C1 segment of cervical spinal cord (tissue), 14 donors: ENCODE results near the gene L3HYPDH.

Source experiments
- DNase-seq, 14 donors: peaks; one replicate each; lab custom pipeline; 2025; lab: John Stamatoyannopoulos, UW

L3HYPDH gene

DNA sequence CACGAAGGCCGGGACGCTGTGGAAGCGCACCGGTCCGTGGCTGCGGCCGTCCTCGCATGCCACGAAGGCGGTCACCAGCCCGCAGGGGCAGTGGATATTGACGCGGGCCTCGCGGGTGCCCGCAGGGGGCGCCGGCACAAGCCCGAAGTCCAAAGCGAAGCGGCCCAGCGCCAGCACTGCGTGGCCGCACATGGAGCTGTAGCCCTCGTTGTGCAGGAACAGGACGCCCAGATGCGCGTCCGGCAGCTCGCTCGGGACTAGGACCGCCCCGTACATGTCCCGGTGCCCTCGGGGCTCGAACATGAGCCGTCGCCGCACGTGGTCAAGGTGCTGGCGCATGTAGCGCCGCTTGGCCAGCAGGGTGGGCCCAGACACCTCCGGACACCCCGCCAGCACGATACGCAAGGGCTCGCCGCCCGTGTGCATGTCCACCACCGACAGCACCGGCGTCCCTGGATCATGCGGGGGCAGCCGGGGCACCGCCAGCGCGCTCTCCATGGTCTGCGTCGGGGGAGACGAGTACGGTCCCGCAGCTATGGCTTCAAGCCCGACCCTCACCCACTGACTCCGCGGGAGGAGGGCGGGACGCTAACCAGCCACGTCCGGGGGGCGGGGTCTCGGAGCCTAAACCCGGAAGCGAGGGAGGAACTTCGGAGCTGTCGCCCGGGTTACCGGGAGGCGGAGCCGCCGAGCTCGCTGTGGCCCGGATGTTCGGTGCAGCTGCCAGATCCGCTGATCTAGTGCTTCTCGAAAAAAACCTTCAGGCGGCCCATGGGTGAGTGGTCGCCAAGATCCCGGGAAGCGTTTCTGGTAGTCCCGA lies at the start of gene L3HYPDH, which contains the start of gene JKAMP:
Gene L3HYPDH (minus strand): TSS at position 590 of the 820 bp plus-strand sequence. CDS start 92 bp downstream, at position 498.
Gene JKAMP (plus strand): TSS at position 699 of the 820 bp plus-strand sequence. CDS start 73 bp downstream, at position 772.
- peak; percentile 55 to 97 (median 94) for DNase-seq

DNA sequence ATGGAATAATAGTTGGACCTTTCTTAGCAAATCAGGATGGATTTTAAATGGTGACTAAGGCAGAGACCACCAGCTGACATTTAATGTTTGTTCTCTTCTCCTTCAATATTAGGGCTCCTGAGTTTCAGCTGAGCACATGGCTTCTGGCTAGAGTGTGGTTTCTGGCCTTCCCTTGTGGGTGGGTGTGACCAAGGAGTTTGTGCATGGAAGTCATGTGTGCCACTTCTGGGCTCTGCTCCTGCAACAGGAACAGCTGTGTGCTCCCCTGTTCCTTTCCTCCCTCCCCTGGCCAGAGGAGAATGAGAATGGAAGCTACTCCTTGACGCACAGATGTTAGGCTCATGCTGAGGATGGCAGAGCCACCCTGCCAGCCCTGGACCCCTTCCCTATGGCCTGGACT lies 48.2 kb upstream of the L3HYPDH start:
- no peak for DNase-seq

DNA sequence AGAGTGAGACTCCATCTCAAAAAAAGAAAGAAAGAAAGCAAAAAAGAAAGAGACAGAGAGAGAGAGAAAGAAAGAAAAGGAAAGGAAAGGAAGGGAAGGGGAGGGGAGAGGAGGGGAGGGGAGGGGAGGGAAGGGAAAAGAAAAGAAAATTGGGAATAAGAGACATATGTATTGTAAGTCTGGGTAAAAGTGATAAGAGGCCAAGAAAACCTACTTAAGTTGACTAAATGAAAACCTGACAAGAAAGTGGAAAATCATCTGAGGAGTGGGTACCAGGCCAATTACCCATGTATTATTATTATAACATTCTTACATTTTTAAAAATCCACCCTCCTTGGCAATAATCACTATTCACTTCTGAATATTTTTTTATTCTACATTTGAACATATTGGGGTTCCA lies 46.1 kb upstream of the L3HYPDH start:
- DNase-seq: no peak

DNA sequence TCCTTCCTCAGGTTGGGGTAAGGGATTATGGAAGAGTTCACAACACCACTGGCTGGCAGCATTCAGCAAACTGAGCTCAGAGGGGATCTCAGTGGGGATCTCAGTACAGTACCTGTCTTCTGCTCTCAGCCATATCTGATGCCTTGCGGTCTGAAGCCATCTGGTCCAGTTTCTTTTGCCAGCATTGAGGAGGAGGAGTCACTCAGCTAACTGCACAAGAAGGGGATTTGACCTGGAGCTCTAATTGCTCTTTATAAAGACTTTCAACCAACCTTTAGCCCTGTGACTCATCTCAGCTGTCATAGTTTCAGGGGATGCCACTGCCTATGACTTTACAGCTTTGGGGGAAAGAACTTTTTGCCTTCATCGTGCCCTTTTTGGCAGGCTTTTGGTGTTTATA lies 45.0 kb upstream of the L3HYPDH start:
- DNase-seq: peak in 1 of 14 donors; percentile 90

DNA sequence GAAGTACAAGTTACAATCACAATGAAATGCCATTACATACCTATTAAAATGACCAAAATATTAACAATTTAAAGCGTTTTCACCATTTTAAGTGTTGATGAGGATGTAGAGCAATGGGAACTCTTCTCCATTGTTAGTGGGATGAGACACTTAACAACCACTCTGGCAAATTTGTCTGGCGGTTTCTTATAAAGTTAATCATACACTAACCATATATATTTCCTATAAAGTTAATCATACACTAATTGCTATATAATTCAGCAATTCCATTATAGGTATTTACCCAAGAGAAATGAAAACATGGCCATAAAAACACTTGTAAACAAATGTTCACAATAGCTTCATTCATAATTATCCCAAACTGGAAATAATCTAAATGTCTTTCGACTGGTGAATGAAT lies 36.0 kb upstream of the L3HYPDH start:
- no peak for DNase-seq

DNA sequence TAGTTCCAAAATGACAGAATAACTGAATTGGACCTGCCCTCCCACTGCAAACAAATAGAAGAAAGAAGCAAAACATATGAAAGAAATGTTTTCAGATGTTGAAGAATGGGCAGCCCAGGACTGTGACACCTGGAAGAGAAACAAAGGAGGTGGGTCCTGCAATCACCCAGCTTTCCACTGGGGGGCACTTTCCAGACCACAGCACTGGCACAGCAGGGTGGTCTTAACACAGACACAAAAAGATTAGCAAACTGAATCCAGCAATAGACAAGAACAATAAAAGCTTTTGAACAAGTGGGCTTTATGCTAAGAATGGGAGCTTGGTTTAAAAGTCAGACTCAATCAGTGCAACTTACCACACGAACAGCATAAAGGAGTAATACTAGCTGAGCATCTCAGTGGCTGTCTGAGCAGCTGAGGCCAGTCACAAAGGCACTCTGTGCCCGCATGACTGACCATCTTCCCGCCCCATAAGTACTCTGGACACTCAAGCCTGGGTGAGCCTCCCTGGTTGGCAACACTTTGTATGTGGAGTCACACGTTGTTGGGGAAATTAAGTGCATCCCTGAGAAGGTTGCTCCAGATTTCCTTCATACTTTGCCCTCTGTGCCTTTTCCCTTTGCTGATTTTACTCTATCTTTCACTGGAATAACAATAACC lies 27.8 kb upstream of the L3HYPDH start:
- peak in 1 of 14 donors; percentile 30 for DNase-seq

DNA sequence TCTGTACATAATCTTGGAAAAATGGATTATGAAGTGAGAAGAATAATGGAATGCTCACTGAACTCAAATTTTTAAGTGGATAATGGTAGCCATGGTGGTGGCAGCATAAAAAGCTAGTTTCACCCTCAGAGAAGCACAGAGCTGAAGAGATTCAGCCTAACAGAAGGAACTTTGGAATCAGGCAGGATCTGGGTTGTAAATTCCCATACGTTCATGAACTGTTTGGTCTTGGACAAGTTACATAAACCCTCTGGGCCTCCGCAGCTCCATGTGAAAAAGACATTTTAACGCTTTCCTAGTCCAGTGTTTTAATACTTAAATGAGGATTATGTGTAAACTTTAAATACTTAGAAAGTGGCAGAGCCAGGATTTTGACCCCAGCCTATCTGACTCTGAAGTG lies 26.8 kb upstream of the L3HYPDH start:
- no peak for DNase-seq

DNA sequence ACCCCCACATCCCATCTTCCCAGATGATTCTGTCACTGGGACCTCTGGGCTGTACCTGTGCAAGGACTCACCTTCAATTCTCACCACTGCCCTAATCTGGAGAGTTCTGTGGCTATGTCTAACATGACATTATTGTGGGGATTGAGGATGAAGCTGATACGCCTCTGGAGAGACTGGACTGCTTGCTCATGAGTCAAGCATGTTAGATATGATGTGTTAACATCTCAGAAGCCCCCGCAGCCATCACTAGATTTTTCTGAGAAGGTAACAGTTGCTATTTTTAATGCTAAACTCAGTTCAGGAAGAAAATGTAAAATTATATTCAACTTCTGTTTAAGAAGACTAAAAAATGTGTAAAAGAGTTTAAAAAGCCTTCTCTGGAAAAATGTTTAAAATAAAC lies 25.8 kb upstream of the L3HYPDH start:
- DNase-seq: no peak

DNA sequence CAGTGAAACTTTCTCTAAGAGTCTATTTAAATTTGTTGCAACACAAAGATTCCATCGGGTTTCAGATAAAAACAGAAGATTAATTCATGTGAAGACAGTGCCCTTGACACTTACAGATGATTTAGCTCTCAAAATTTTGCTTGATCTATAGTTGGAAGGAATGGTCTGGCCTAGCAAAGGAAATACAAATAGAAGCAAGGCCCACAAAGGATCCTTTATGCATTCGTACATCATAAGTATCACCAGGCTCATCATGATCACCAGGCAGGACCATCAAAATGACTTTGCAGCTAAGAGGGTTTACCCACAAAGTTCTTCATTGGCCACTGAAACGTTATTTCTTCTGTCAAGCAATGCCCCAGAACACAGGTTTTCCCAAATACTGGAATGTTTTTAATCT lies 24.9 kb upstream of the L3HYPDH start:
- DNase-seq: no peak

DNA sequence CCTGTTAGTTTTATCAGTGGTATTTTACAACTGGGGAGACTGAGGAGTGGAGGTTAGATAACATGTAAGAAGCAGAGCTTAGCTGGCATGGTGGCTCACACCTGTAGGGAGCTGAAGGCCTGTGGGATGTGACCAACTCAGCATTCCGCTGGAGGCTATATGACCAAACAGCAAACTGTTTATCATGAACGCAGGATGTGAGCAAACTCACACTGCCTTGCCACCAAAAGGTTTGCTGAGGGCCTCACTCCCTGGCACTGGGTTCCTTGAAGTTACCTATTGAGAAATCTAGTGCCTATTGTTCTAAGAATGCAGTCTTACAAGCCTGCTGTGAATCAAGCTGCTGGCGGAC lies 23.5 kb upstream of the L3HYPDH start:
- DNase-seq: no peak

DNA sequence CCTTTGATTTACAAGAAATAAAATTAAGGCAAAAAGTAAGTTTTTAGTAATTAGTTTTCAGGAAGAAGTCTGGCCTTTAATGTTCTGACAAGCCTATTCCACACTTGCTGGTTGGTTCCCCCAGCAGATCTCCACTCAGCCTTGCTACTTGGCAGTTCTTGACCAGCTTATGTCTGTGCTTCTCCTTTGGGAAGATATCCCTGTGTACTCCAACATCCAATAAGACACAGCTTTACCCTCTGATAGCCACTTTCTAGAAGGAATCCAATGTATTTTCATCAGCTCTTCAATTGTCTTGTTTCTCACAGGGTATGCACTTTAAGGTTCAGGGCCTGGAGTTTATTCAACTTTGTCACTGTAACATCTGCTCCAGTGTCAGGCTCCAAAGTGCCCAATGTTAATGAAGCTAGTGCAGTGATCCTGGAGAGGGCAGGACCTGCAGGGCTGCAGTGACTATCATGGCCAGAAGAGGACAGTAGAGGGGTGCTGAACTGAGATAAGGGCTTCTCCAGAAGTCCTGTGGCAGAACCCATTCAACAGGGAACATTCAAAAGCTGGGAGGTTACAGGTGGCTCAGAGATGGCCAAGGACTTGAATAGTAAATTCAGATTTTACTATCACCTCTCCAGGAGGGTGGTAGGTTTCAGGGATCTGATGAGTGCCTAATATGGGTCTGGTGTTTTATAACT lies 23.0 kb upstream of the L3HYPDH start:
- DNase-seq: peak in 6 of 14 donors; percentile 4 to 52 (median 10)

DNA sequence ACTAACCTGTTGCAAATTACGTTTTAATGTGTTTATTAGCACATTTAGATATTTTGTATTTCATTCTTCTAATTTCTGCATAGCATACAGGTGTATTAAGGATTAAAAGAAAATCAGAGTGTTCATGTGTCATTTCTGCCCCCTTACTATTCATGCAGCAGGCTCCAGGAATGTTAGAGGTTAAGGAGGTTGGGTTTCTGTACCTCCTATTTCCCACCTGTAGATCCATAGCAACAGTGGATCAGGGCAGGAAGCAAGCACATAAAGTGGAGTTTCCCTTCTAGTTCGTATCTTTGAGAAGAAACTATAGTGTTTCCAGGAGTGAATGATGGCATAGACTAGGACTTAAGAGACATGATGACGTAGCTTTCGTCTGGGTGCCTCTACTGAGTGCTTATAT lies 19.0 kb upstream of the L3HYPDH start:
- no peak for DNase-seq

DNA sequence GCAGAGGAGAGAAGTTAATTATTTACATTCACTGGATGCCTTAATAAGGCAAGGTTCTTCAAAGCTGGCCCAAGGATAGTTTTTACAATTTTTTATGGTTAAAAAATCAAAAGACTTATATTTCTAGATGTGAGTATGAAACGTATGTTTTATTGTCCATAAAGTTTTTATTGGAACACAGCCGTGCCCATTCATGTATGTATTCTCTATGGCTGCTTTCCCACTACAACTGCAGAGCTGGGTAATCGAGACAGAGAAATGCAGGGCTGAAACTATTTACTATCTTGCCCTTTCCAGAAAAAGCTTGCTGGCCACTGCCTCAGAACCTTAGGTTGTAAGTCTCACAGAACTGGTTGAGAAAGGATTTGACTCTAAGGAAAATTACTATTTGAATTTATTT lies 16.5 kb upstream of the L3HYPDH start:
- DNase-seq: no peak

DNA sequence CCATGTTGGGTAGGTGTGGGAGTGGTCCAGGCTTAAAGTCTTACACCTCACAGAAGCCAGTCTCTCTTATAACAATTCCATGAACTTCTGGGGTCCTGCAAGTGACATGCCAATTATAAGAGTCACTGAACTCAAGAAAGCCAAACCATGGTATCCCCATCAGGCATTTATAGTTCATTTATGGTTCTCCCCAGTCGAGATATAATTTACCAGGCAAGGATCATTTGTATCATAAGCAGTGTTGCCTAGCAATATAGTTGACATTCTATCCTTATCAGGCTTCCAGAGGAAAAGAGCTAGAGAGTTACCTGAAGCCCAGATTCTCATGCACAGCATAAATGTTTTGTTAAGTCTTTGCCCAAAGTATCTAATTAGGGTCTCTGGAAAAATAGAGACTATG lies 8.2 kb upstream of the L3HYPDH start:
- DNase-seq: no peak

DNA sequence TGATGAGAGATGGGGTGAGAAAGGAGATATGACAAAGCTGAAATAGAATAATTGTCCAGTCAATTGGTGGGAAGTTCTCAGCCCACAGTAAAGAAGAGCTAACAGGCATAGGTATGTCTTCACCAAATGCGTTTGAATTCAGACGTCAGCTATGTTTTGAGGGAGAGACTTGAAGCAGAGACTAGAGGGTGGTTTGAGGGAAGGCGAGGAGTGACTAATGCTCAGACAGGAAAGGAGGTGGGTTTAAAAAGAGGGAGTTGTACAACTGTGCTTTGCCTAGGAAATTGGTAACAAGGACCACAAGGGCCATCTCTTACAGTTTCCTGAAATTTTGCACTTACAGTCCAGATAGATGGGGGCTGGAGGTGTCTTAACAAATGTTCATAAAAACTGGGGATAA lies 6.5 kb upstream of the L3HYPDH start:
- DNase-seq: no peak

DNA sequence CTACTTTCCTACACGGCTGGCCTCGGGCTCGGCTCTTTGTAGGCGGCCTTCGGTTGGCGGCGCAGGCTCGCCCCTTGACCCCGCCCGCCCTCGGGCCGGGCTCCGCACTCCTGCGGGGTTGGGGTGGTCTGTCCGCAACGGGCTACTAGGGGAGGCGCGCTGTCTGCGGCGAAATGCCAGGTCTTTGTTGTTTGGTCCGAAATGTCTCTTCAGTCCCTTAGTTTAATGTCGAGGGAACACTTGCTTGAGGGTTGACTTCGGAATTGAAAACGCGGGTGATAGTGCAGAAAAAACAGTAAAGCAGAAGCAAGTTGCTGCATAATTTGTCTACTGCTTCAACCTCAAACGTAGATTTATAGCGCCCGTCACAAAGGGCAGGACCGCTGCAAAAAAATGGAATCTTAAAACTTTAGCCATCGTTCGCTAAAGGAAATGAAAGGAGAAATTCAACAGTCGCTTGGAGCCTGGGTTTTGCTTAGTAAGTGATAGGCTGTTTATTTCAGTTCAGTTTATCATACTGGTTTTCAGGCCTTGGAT lies 499 bp upstream of the L3HYPDH start:
- DNase-seq: peak in 1 of 14 donors; percentile 57

DNA sequence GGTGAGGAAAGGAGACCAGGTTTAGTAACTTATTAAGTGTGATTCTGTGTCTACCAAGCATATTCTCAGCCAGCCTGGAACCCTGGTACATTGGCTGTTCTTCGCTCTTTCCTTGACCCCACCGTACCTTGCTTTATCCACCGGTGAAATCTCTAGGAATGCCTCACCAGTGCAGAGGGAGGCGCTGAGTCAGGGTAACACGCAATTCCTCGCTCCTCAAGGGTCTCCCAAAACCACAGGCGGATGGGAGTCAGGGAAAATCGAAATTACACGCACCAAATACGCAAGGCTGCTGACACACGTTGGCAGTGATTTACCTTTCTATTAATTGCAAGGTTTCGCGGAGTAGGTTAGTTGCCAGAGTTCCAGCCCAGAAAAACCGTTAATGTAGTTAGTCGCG lies 845 bp downstream of the L3HYPDH start:
- peak in 3 of 14 donors; percentile 31 to 56 (median 40) for DNase-seq

DNA sequence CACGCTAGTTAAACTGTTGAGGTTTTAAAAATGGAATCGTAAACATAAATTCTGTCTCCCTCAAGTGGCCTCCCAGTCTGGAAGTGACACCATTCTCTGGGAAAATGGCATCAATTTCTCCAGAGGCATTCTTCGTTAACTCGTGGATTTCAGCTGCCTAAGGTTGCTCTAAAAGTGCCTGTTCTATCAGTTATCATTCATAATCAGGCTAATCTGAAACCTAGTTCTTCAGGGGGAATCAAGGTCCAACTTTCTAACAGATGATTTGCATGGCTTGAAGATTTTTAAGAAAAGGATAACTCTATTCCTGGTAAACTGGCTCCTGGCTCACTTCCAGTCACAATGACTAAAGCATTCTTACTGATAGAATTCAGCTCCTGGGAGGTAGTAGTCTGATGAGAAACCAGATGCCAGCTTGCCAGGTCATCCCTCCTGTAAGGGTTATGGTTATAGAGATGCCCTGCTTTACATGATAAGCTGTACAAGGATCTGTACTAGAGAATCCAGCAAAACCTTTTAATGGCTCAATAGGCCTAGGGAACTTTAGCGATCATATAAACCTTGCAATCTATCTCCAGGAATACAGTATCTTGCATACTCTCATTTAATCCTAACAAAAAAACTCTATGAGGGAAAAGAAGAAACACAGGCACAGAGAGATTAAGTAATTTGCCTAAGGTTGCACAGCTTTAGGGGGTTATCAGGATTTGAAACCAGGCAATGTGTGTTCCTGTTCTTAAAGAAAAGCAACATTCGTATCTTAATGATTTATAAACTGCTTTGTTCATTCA lies 1.5 kb downstream of the L3HYPDH start:
- peak in 1 of 14 donors; percentile 27 for DNase-seq

DNA sequence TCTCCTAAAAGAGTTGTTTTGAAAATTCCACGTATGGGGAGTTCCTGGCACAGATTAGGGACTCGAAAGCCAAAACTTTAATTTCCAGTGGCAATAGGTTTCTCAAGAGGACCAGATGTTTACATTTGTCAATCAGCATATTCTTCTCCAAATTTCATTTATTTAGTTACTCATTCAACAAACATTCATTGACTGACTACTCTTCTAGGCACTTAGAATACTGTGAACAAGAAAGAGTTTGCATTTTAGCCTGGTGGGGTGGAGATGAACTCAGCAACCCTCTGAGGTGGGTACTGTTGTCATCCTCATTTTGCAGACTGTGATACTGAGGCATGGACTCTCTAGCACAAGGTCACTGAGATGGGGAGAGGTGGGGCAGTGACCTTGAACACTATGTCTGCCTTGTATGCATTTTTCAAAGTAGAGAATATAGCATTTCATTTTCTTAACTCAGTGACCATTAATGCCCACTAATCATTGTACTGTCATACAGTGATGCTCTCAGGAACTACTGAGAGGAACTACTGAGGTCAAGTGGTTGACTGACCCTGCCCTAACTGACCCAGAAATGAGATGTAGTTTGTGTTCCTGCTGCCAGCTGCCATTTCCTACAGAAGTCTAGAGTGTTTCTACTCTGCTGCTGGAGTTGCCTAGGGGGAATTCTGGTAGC lies 2.2 kb downstream of the L3HYPDH start:
- no peak for DNase-seq

DNA sequence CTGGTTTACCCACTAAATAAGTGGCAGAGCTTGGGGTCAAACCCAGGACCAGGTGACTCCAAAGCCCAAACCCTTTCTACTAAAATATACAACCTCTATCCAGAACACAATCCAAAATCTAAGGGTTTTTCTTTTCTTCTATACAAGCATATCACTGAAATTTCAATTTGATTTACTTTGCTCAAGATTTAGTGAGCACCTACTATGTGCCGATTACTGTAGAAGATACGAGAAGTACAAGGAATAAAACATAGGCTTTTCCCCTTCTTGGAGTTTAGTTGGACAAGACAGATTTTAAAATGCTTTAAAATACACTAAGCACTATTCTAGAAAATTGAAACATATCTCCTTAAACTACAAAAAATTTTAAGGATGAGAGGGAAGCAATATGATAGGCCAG lies 2.8 kb downstream of the L3HYPDH start:
- DNase-seq: no peak

DNA sequence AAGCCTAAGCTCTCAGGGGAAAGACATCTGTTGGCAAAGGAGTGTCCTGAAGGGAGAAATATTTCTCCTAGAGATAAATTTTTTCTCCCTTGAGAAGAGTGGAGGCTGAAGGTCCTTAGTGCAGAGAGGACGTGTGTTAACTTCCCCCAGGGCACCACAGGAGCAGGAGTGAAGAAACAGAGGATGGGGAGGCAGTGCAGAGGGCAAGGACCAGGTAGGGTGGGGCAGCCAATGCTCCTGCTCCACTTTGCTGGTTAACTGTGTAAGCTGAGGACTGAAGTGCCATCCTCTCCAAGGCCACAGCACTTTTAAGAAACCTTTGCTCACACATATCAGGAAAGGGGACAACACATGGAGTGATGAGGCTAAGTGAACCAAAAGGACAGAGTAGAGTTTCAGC lies 4.0 kb downstream of the L3HYPDH start:
- no peak for DNase-seq
